ENCODE results near the gene S100A5.

S100A5 gene

GRCh38 chr1:153506831-153507413 lies 33.8 kb downstream of the S100A5 start:
- DNase-seq (ENCODE audit: low spot score): no peak

GRCh38 chr1:153506386-153506785 lies 34.3 kb downstream of the S100A5 start:
- DNase-seq (ENCODE audit: low spot score): no peak

- DNase-seq (ENCODE audit: low spot score): no peak
These were observed 35.2 kb downstream of the S100A5 start for GRCh38 chr1:153505576-153505975.

- DNase-seq (ENCODE audit: low spot score): no peak
These were observed 37.0 kb downstream of the S100A5 start for GRCh38 chr1:153503766-153504165.

GRCh38 chr1:153498746-153499145 lies 42.0 kb downstream of the S100A5 start:
- DNase-seq (ENCODE audit: low spot score): no peak

- no peak for DNase-seq (ENCODE audit: low spot score)
These were observed 45.2 kb downstream of the S100A5 start for GRCh38 chr1:153495536-153495935.

GRCh38 chr1:153494976-153495535 lies 45.7 kb downstream of the S100A5 start:
- peak; percentile 57 for DNase-seq (ENCODE audit: low spot score)

GRCh38 chr1:153493343-153493960 lies 47.3 kb downstream of the S100A5 start:
- no peak for DNase-seq (ENCODE audit: low spot score)

GRCh38 chr1:153490272-153491051 lies 50.3 kb downstream of the S100A5 start:
- no peak for DNase-seq (ENCODE audit: low spot score)

GRCh38 chr1:153488731-153489130 lies 52.0 kb downstream of the S100A5 start:
- no peak for DNase-seq (ENCODE audit: low spot score)

- no peak for DNase-seq (ENCODE audit: low spot score)
These were observed 53.0 kb downstream of the S100A5 start for GRCh38 chr1:153487707-153488106.

All from HuH-7.5 (cell line).